GM19468 (cell line): ENCODE data around the gene ERBB4.

ENCODE experiments used
- ATAC-seq: cut with Tn5 transposase; IDR thresholded peaks from one replicate; pipeline ENCODE4 v1.9.1; 2021; ENCODE audit warnings: mild to moderate bottlenecking, moderate library complexity, moderate number of reproducible peaks; ENCODE audit not compliant: unreplicated experiment; ENCODE audit errors: extremely low read depth

ERBB4 gene

GRCh38 chr2:212441821-212442220, 96.8 kb downstream of the ERBB4 start:
- ATAC-seq: no peak

GRCh38 chr2:212441141-212441540, 97.5 kb downstream of the ERBB4 start:
- ATAC-seq: no peak

GRCh38 chr2:212428681-212429478, 109.7 kb downstream of the ERBB4 start:
- no peak for ATAC-seq

GRCh38 chr2:212427638-212428037, 111.0 kb downstream of the ERBB4 start:
- no peak for ATAC-seq

GRCh38 chr2:212426637-212427412, 111.8 kb downstream of the ERBB4 start:
- no peak for ATAC-seq

GRCh38 chr2:212424082-212424481, 114.5 kb downstream of the ERBB4 start:
- ATAC-seq: no peak

- ATAC-seq: no peak
These were observed 115.5 kb downstream of the ERBB4 start for GRCh38 chr2:212423089-212423488.

GRCh38 chr2:212421556-212422334, 116.9 kb downstream of the ERBB4 start:
- no peak for ATAC-seq

- no peak for ATAC-seq
These were observed 122.5 kb downstream of the ERBB4 start for GRCh38 chr2:212416086-212416485.

GRCh38 chr2:212414767-212415211, 123.8 kb downstream of the ERBB4 start:
- ATAC-seq: no peak

- ATAC-seq: no peak
These were observed 129.0 kb downstream of the ERBB4 start for GRCh38 chr2:212409560-212409959.

GRCh38 chr2:212408524-212408923, 130.1 kb downstream of the ERBB4 start:
- no peak for ATAC-seq

- no peak for ATAC-seq
These were observed 131.9 kb downstream of the ERBB4 start for GRCh38 chr2:212406716-212407115.

GRCh38 chr2:212402316-212402715, 136.3 kb downstream of the ERBB4 start:
- ATAC-seq: no peak

GRCh38 chr2:212398316-212398715, 140.3 kb downstream of the ERBB4 start:
- no peak for ATAC-seq

- no peak for ATAC-seq
These were observed 146.1 kb downstream of the ERBB4 start for GRCh38 chr2:212392544-212392943.

- ATAC-seq: no peak
These were observed 146.6 kb downstream of the ERBB4 start for GRCh38 chr2:212392043-212392442.

- no peak for ATAC-seq
These were observed 151.5 kb downstream of the ERBB4 start for GRCh38 chr2:212387146-212387545.

- ATAC-seq: no peak
These were observed 153.4 kb downstream of the ERBB4 start for GRCh38 chr2:212385241-212385640.

- no peak for ATAC-seq
These were observed 154.6 kb downstream of the ERBB4 start for GRCh38 chr2:212384027-212384426.
